Peyer's patch (tissue), 4 donors: Measurements from ENCODE around the gene SEPTIN10.

ENCODE experiments used
- POLR2A ChIP-seq, 2 donors: fragments of 450-650 bp; IDR thresholded peaks; one replicate each; pipeline ENCODE4 v1.5.1; 2017; ENCODE audit warnings: antibody characterized with exemption in 2 of 2, mild to moderate bottlenecking in 2 of 2, moderate library complexity in 2 of 2
- TF ChIP-seq, protein P1 (sequence below), 6 experiments: fragments of 450-650 bp in 4 of 6; fragments of 200-600 bp in 2 of 6; sonication (generic) in 1 of 6; IDR thresholded peaks; one replicate each; pipeline ENCODE4 v1.5.1; 2017 to 2019; ENCODE audit warnings: antibody characterized with exemption in 6 of 6, mild to moderate bottlenecking in 3 of 6, moderate library complexity in 1 of 6

DNA sequence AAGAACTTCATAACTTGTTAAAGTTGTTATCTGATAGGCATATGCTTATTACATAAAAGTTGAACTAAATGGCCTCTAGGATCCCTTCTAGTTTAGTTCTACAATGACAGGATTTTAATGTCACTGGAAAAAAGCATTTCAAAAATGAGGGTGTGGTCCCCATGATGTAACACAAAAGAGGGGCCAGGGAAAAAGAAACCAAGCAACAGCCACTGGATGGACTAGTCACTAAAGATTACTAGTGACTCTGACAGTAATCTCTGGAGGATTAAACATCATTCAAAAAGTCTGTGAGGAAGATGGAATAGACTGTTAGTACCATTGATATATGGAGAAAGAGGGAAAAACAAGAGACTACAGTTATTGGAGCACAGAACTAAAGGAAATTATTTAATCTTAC is 22.6 kb downstream of the SEPTIN10 start:
- TF ChIP-seq, protein P1, sequence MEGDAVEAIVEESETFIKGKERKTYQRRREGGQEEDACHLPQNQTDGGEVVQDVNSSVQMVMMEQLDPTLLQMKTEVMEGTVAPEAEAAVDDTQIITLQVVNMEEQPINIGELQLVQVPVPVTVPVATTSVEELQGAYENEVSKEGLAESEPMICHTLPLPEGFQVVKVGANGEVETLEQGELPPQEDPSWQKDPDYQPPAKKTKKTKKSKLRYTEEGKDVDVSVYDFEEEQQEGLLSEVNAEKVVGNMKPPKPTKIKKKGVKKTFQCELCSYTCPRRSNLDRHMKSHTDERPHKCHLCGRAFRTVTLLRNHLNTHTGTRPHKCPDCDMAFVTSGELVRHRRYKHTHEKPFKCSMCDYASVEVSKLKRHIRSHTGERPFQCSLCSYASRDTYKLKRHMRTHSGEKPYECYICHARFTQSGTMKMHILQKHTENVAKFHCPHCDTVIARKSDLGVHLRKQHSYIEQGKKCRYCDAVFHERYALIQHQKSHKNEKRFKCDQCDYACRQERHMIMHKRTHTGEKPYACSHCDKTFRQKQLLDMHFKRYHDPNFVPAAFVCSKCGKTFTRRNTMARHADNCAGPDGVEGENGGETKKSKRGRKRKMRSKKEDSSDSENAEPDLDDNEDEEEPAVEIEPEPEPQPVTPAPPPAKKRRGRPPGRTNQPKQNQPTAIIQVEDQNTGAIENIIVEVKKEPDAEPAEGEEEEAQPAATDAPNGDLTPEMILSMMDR (IDR thresholded peaks at IDR 0.05), result no peak
- no peak for TF ChIP-seq POLR2A (IDR thresholded peaks at IDR 0.05)
